Esophagus (tissue), 2 donors: ENCODE measurements around the gene ERC2. TPM values are rescaled to one million over a fixed set of nuclear protein-coding genes. Genes with fewer than 3 reads are reported as not detected.

ENCODE experiments used
- H3K27ac ChIP-seq, 2 donors: one replicate each; pipeline ENCODE4 v1.5.1; 2013; ENCODE audit warnings: low read depth in 2 of 2, mild to moderate bottlenecking in 2 of 2, inconsistent platforms in 1 of 2, low read length in 1 of 2, moderate library complexity in 1 of 2
- H3K27me3 ChIP-seq, 2 donors: one replicate each; pipeline ENCODE4 v1.6.1; 2013; ENCODE audit warnings: low read length in 2 of 2, control low read depth in 1 of 2, mild to moderate bottlenecking in 1 of 2; ENCODE audit not compliant: insufficient read depth in 2 of 2, control insufficient read depth in 1 of 2
- H3K36me3 ChIP-seq, 2 donors: one replicate each; pipeline ENCODE4 v1.6.1; 2013; ENCODE audit warnings: low read length in 1 of 2; ENCODE audit not compliant: control insufficient read depth in 2 of 2, insufficient read depth in 2 of 2
- H3K4me1 ChIP-seq, 2 donors: one replicate each; pipeline ENCODE4 v1.6.1; 2013; ENCODE audit warnings: low read length in 1 of 2; ENCODE audit not compliant: control insufficient read depth in 2 of 2, insufficient read depth in 2 of 2
- H3K4me3 ChIP-seq, 2 donors: one replicate each; pipeline ENCODE4 v1.5.1; 2013; ENCODE audit warnings: low read length in 2 of 2, mild to moderate bottlenecking in 2 of 2, low read depth in 1 of 2, moderate library complexity in 1 of 2
- H3K9me3 ChIP-seq, 2 donors: one replicate each; pipeline ENCODE4 v1.6.1; 2013; ENCODE audit warnings: mild to moderate bottlenecking in 2 of 2, low read depth in 1 of 2, low read length in 1 of 2, moderate library complexity in 1 of 2; ENCODE audit not compliant: control insufficient read depth in 2 of 2, insufficient read depth in 1 of 2
- WGBS, 2 donors: extraction: QIAGEN DNeasy Blood & Tissue Kit; methylation state at CpG; one replicate each; pipeline ENCODE4 v1.1.7; 2013; 5-methylcytosine and 5-hydroxymethylcytosine counted together
- polyA plus RNA-seq, 2 donors: library from polyadenylated mRNA; stranded (reverse); fragments of 200-250 nt; gene quantifications; one replicate each; pipeline ENCODE4 v1.2.3, GENCODE V29; 2013
- donor health status: healthy with polysubstance abuse.
- donor health status: Bipolar disorder and iron deficiency.

Gene ERC2
- polyA plus RNA-seq, 2 donors, result 0.18 to 0.20 TPM

GRCh38 chr3:55863028-55863427, 605.2 kb downstream of the ERC2 start:
- Histone ChIP-seq H3K9me3 (no peaks in the 10 kb centered on the region), H3K36me3 (no peaks in the 10 kb centered on the region), H3K27me3 (no peaks in the 10 kb centered on the region), H3K27ac (no peak overlapping the region), H3K4me3 (no peak overlapping the region), H3K4me1 (peaks cover 0 to 3% of the 10 kb centered on the region in 2 donors)
- 91 to 95% methylated on average over 4 of the region's 4 CpGs for WGBS, 2 donors

GRCh38 chr3:55860049-55860721, 608.1 kb downstream of the ERC2 start:
- no peaks in the 10 kb centered on the region for H3K27me3 ChIP-seq
- H3K27ac ChIP-seq, result no peak overlapping the region
- no peaks in the 10 kb centered on the region for H3K9me3 ChIP-seq
- WGBS, 2 donors, result 51 to 69% methylated on average over 11 of the region's 11 CpGs
- no peak overlapping the region for H3K4me3 ChIP-seq
- no peaks in the 10 kb centered on the region for H3K36me3 ChIP-seq
- peaks cover 0 to 3% of the 10 kb centered on the region in 2 donors for H3K4me1 ChIP-seq

- Histone ChIP-seq H3K36me3 (no peaks in the 10 kb centered on the region), H3K4me3 (no peak overlapping the region), H3K27ac (no peak overlapping the region), H3K27me3 (no peaks in the 10 kb centered on the region), H3K9me3 (no peaks in the 10 kb centered on the region), H3K4me1 (peaks cover 0 to 3% of the 10 kb centered on the region in 2 donors)
- WGBS, 2 donors, result 68 to 74% methylated on average over 2 of the region's 2 CpGs
Observed at GRCh38 chr3:55859305-55859704, 609.0 kb downstream of the ERC2 start.

GRCh38 chr3:55858727-55859126, 609.5 kb downstream of the ERC2 start:
- peaks cover 0 to 3% of the 10 kb centered on the region in 2 donors for H3K4me1 ChIP-seq
- no peaks in the 10 kb centered on the region for H3K27me3 ChIP-seq
- 88 to 93% methylated on average over 4 of the region's 4 CpGs for WGBS, 2 donors

GRCh38 chr3:55858302-55858701, 610.0 kb downstream of the ERC2 start:
- Histone ChIP-seq H3K27ac (no peak overlapping the region), H3K36me3 (no peaks in the 10 kb centered on the region), H3K4me1 (peaks cover 0 to 3% of the 10 kb centered on the region in 2 donors), H3K27me3 (no peaks in the 10 kb centered on the region), H3K4me3 (no peak overlapping the region), H3K9me3 (no peaks in the 10 kb centered on the region)
- 28 to 38% methylated on average over 1 of the region's 1 CpG for WGBS, 2 donors

More at GRCh38 chr3:55858727-55859126, 609.5 kb downstream of the ERC2 start:
- no peak overlapping the region for H3K27ac ChIP-seq
- H3K4me3 ChIP-seq, result no peak overlapping the region
- H3K9me3 ChIP-seq, result no peaks in the 10 kb centered on the region
- no peaks in the 10 kb centered on the region for H3K36me3 ChIP-seq

- no peak overlapping the region for H3K4me3 ChIP-seq
- no peaks in the 10 kb centered on the region for H3K27me3 ChIP-seq
- peaks cover 0 to 3% of the 10 kb centered on the region in 2 donors for H3K4me1 ChIP-seq
- no peaks in the 10 kb centered on the region for H3K9me3 ChIP-seq
- 80% methylated on average over 2 of the region's 2 CpGs for WGBS, 2 donors
- H3K36me3 ChIP-seq, result no peaks in the 10 kb centered on the region
- H3K27ac ChIP-seq, result no peak overlapping the region
Observed at GRCh38 chr3:55857633-55858032, 610.6 kb downstream of the ERC2 start.

- peaks cover 0 to 3% of the 10 kb centered on the region in 2 donors for H3K4me1 ChIP-seq
- no peaks in the 10 kb centered on the region for H3K9me3 ChIP-seq
- H3K27ac ChIP-seq, result no peak overlapping the region
- no peaks in the 10 kb centered on the region for H3K27me3 ChIP-seq
- no peaks in the 10 kb centered on the region for H3K36me3 ChIP-seq
- 58 to 69% methylated on average over 2 of the region's 2 CpGs for WGBS, 2 donors
- H3K4me3 ChIP-seq, result no peak overlapping the region
Observed at GRCh38 chr3:55855311-55855710, 613.0 kb downstream of the ERC2 start.

GRCh38 chr3:55854494-55854893, 613.8 kb downstream of the ERC2 start:
- no peak overlapping the region for H3K4me3 ChIP-seq
- no peaks in the 10 kb centered on the region for H3K9me3 ChIP-seq
- peaks cover 0 to 3% of the 10 kb centered on the region in 2 donors for H3K4me1 ChIP-seq
- H3K36me3 ChIP-seq, result no peaks in the 10 kb centered on the region
- no peaks in the 10 kb centered on the region for H3K27me3 ChIP-seq
- 39 to 45% methylated on average over 5 of the region's 5 CpGs for WGBS, 2 donors
- no peak overlapping the region for H3K27ac ChIP-seq

- no peaks in the 10 kb centered on the region for H3K4me1 ChIP-seq
- no peaks in the 10 kb centered on the region for H3K9me3 ChIP-seq
- WGBS, 2 donors, result 93 to 97% methylated on average over 2 of the region's 2 CpGs
- H3K27ac ChIP-seq, result no peak overlapping the region
- H3K27me3 ChIP-seq, result no peaks in the 10 kb centered on the region
- H3K4me3 ChIP-seq, result no peak overlapping the region
- no peaks in the 10 kb centered on the region for H3K36me3 ChIP-seq
Observed at GRCh38 chr3:55852326-55852725, 615.9 kb downstream of the ERC2 start.

GRCh38 chr3:55842204-55842603, 626.1 kb downstream of the ERC2 start:
- Histone ChIP-seq H3K27ac (no peak overlapping the region), H3K27me3 (no peaks in the 10 kb centered on the region), H3K4me3 (no peak overlapping the region), H3K9me3 (no peaks in the 10 kb centered on the region), H3K36me3 (no peaks in the 10 kb centered on the region), H3K4me1 (no peaks in the 10 kb centered on the region)
- 50 to 58% methylated on average over 3 of the region's 3 CpGs for WGBS, 2 donors
